Middle frontal gyrus (tissue), 1 donor: ENCODE data around the gene CEP85L.
"Not testable (repeated sequence)": the region's sequence is repeated elsewhere in the genome, so short reads cannot be mapped to it uniquely, and the experiment has no call there.

Experiments used
- DNase-seq: peaks from one replicate; pipeline ENCODE4 v3.0.0-alpha.2; 2015; ENCODE audit warnings: low spot score; ENCODE audit errors: extremely low spot score

Gene CEP85L

GRCh38 chr6:118501099-118501498 lies 150.3 kb downstream of the CEP85L start:
- no peak for DNase-seq

- no peak for DNase-seq
Measured at GRCh38 chr6:118500130-118501015, 151.0 kb downstream of the CEP85L start.

GRCh38 chr6:118495485-118496280 lies 155.7 kb downstream of the CEP85L start:
- DNase-seq = no peak

GRCh38 chr6:118494091-118494490 lies 157.3 kb downstream of the CEP85L start:
- no peak for DNase-seq

GRCh38 chr6:118489990-118490389 lies 161.4 kb downstream of the CEP85L start:
- DNase-seq = no peak

- DNase-seq = no peak
Measured at GRCh38 chr6:118488631-118489030, 162.8 kb downstream of the CEP85L start.

GRCh38 chr6:118485601-118486550 lies 165.5 kb downstream of the CEP85L start:
- no peak for DNase-seq

GRCh38 chr6:118476551-118476950 lies 174.8 kb downstream of the CEP85L start:
- DNase-seq = no peak

GRCh38 chr6:118473266-118473665 lies 178.1 kb downstream of the CEP85L start:
- DNase-seq = no peak

- no peak for DNase-seq
Measured at GRCh38 chr6:118469468-118469867, 181.9 kb downstream of the CEP85L start.

GRCh38 chr6:118468682-118469465 lies 182.5 kb downstream of the CEP85L start:
- DNase-seq = no peak

- no peak for DNase-seq
Measured at GRCh38 chr6:118467181-118467580, 184.2 kb downstream of the CEP85L start.

GRCh38 chr6:118464620-118465019 lies 186.8 kb downstream of the CEP85L start:
- no peak for DNase-seq

GRCh38 chr6:118460958-118461470 lies 190.4 kb downstream of the CEP85L start:
- no peak for DNase-seq

GRCh38 chr6:118456982-118457381 lies 194.4 kb downstream of the CEP85L start:
- DNase-seq = no peak

GRCh38 chr6:118451839-118452238 lies 199.6 kb downstream of the CEP85L start:
- no peak for DNase-seq

- DNase-seq = no peak
Measured at GRCh38 chr6:118444796-118445195, 206.6 kb downstream of the CEP85L start.

- no peak for DNase-seq
Measured at GRCh38 chr6:118436482-118436881, 214.9 kb downstream of the CEP85L start.

GRCh38 chr6:118434147-118434546 lies 217.2 kb downstream of the CEP85L start:
- not testable (repeated sequence) for DNase-seq

- DNase-seq = not testable (repeated sequence)
Measured at GRCh38 chr6:118421312-118421711, 230.1 kb downstream of the CEP85L start.
